HG02970 (cell line): ENCODE measurements around the gene HBQ1.
"Not testable (repeated sequence)": the region's sequence is repeated elsewhere in the genome, so short reads cannot be mapped to it uniquely, and the experiment has no call there.

Source experiments
- ATAC-seq: cut with Tn5 transposase; IDR thresholded peaks from one replicate; pipeline ENCODE4 v1.9.1; 2021; ENCODE audit warnings: mild to moderate bottlenecking, moderate library complexity, moderate number of reproducible peaks; ENCODE audit not compliant: unreplicated experiment, low FRiP score

The HBQ1 gene

DNA sequence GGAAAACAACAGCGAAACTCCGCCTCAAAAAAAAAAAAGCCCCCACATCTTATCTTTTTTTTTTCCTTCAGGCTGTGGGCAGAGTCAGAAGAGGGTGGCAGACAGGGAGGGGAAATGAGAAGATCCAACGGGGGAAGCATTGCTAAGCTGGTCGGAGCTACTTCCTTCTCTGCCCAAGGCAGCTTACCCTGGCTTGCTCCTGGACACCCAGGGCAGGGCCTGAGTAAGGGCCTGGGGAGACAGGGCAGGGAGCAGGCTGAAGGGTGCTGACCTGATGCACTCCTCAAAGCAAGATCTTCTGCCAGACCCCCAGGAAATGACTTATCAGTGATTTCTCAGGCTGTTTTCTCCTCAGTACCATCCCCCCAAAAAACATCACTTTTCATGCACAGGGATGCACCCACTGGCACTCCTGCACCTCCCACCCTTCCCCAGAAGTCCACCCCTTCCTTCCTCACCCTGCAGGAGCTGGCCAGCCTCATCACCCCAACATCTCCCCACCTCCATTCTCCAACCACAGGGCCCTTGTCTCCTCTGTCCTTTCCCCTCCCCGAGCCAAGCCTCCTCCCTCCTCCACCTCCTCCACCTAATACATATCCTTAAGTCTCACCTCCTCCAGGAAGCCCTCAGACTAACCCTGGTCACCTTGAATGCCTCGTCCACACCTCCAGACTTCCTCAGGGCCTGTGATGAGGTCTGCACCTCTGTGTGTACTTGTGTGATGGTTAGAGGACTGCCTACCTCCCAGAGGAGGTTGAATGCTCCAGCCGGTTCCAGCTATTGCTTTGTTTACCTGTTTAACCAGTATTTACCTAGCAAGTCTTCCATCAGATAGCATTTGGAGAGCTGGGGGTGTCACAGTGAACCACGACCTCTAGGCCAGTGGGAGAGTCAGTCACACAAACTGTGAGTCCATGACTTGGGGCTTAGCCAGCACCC, 5.0 kb upstream of the HBQ1 start:
- no peak for ATAC-seq

GRCh38 chr16:176006-176405, 4.3 kb upstream of the HBQ1 start:
- not testable (repeated sequence) for ATAC-seq

GRCh38 chr16:176477-177382, 3.5 kb upstream of the HBQ1 start, which contains the start of gene HBA1:
HBA1 (plus strand) TSS chr16:176680; CDS start chr16:176717, 37 bp downstream.
- not testable (repeated sequence) for ATAC-seq

- no peak for ATAC-seq
Measured at GRCh38 chr16:177394-177822, 2.9 kb upstream of the HBQ1 start.

- no peak for ATAC-seq
Measured at GRCh38 chr16:177981-178667, 2.1 kb upstream of the HBQ1 start.

GRCh38 chr16:178668-179015, 1.6 kb upstream of the HBQ1 start:
- no peak for ATAC-seq

DNA sequence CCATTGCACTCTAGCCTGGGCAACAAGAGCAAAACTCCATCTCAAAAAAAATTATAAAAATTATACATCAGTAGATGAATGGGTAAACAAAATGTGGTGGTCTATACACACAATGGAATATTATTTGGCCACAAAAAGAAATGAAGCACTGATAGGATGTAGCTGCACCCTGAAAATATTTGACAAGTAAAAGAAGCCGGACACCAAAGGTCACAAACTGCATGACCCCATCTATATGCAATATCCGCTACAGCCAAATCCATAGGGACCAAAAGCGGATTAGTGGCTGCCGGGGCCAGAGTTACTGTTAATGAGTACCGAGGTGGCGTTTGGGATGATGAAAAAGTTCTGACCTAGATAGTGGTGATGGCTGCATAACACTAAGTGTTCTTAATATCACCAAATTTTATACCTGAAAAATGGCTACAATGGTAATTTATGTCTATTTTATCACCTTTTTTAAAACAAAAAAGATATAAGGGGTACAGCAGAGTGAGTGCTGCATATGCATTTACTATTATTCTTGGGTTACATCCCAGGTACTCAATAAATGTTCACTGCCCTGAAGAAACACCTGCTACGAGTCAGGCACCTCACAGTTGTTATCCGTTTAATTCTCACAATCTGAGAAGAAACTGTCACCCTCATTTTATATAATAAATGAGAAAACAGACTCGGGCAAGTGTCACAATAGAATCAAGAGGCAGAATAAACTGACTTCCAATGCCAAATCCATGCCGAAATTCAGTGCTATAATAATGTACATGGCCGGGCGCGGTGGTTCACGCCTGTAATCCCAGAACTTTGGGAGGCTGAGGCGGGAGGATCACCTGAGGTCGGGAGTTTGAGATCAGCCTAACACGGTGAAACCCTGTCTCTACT, 807 bp upstream of the HBQ1 start:
- no peak for ATAC-seq

DNA sequence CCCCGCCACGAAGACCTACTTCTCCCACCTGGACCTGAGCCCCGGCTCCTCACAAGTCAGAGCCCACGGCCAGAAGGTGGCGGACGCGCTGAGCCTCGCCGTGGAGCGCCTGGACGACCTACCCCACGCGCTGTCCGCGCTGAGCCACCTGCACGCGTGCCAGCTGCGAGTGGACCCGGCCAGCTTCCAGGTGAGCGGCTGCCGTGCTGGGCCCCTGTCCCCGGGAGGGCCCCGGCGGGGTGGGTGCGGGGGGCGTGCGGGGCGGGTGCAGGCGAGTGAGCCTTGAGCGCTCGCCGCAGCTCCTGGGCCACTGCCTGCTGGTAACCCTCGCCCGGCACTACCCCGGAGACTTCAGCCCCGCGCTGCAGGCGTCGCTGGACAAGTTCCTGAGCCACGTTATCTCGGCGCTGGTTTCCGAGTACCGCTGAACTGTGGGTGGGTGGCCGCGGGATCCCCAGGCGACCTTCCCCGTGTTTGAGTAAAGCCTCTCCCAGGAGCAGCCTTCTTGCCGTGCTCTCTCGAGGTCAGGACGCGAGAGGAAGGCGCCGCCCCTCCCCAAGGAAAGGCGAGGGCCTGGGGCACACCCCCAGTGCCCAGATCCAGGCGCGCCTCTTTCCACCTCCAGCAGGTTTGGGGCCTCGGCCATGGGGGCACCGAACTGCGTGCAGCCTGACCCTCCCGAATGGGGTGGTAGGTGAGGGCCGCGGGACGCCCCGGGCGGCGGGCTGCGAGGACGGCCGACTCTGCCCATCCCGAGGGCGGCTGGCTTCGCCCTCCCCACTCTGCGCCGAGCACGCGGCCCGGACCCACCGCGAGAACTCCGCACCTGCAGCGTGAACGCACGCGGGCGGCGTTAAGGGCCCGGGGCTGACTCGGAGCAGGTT, 664 bp downstream of the HBQ1 start:
- ATAC-seq, result no peak

- ATAC-seq, result no peak
Measured at GRCh38 chr16:181565-182021, 1.3 kb downstream of the HBQ1 start.

DNA sequence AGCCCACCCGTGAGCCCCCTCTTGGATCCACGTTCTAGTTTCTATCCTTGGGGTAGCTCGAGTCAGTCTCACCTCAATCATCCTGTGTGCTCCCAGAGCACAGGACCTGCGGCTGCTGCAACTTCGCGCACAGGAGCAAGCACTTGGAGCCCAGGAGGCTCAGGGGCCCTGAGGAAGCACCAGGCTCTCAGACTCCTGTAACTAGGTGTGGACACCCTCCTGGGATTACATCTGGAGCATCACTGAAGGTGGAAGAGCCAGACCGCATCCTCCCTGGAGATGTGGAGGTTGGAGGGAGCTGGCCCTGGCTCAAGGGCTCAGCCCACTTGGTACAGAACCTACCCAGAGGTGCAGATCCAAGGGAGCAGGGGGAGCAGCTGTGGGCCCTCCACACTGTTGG, 2.7 kb downstream of the HBQ1 start:
- no peak for ATAC-seq

DNA sequence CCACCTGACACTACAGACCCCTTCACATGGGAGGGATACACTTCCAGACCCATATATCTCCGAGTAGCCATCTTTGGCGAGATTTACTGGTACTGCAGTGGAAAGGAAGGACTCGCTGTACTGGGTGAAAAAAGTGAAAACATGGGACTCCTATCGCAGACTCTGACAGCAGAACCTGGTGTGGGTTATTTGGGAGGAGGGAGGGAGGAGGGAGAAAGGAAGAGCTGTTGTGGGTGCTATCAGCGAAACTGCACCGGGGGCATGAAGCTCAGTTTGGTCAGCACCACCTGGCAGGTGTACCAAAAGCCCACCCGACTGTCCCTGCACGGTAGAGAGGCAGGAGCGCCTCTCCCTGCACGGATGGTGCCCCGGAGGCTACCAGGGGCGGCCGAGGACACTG, 5.0 kb downstream of the HBQ1 start:
- ATAC-seq, result no peak

- no peak for ATAC-seq
Measured at GRCh38 chr16:185691-186090, 5.4 kb downstream of the HBQ1 start.

- ATAC-seq, result no peak
Measured at GRCh38 chr16:187330-187729, 7.1 kb downstream of the HBQ1 start.

GRCh38 chr16:188674-189073, 8.4 kb downstream of the HBQ1 start:
- no peak for ATAC-seq

- ATAC-seq, result no peak
Measured at GRCh38 chr16:189604-190186, 9.4 kb downstream of the HBQ1 start.

DNA sequence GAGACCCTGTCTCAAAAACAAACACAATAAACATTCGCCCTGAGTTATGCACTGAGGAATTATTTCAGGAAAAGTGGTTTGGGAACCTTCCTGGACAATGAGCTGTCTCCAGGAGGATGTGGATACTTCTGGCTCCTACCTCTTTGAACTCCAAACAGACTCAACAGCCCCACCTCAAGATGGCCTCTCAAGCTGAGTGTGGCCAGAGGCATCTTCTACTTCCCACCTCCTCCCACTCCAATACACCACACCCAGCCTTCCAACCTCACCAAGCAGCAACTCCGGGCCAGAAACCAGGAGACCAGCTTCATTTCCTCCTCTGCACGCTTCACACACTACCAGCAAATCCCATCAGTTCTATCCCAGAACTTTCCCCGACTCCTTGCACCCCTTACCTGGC, 11.6 kb downstream of the HBQ1 start:
- ATAC-seq, result no peak

DNA sequence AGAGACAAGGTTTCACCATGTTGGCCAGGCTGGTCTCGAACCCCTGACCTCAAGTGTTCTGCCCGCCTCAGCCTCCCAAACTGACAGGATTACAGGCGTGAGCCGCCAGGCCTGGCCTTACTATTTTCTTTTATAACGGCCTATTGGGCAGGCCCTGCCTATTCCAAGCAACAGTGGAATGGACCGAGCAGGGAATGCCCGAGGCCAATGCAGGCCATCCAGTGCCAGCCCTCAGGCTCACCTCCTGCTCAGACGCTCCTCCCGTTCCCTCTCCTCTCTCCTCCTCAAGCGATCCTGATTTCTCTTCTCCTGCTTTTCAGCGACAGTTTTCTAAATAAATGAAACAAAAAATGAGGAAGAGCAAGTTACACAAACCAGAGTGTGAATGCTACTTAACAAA, 12.4 kb downstream of the HBQ1 start:
- no peak for ATAC-seq

GRCh38 chr16:193441-193840, 13.2 kb downstream of the HBQ1 start:
- no peak for ATAC-seq
